K562 (cell line): ENCODE results near the gene MAP2K7. TPM values are rescaled to one million over a fixed set of nuclear protein-coding genes. Genes with fewer than 3 reads are reported as not detected.

Source experiments
- CHD2 ChIP-seq: IDR thresholded peaks from 2 replicates; pipeline ENCODE4 v1.6.1; 2011; ENCODE audit warnings: low read depth, low read length
- FOXP1 ChIP-seq: sonication (generic); formaldehyde crosslinking; IDR thresholded peaks from 2 replicates; pipeline ENCODE4 v1.8.0; 2022; ENCODE audit warnings: mild to moderate bottlenecking, missing genetic modification reagents
- GTF2F1 ChIP-seq: IDR thresholded peaks from 2 replicates; pipeline ENCODE4 v1.6.1; 2011; ENCODE audit warnings: low read depth, low read length, improper control_type of control experiment
- GTF3C2 ChIP-seq: IDR thresholded peaks from 3 replicates; pipeline ENCODE4 v1.6.1; 2011; ENCODE audit warnings: borderline replicate concordance, mild to moderate bottlenecking, moderate library complexity; ENCODE audit not compliant: insufficient read length; ENCODE audit errors: extremely low read depth
- KHSRP ChIP-seq: fragments of 450-650 bp; IDR thresholded peaks from 2 replicates; pipeline ENCODE4 v1.6.1; 2017
- NCOA6 ChIP-seq: fragments of 450-650 bp; IDR thresholded peaks from 2 replicates; pipeline ENCODE4 v1.6.1; 2017; ENCODE audit warnings: mild to moderate bottlenecking
- NUFIP1 ChIP-seq: fragments of 450-650 bp; IDR thresholded peaks from 2 replicates; pipeline ENCODE4 v1.6.1; 2018; ENCODE audit not compliant: partially characterized antibody
- PHB2 ChIP-seq: fragments of 450-650 bp; IDR thresholded peaks from 2 replicates; pipeline ENCODE4 v1.6.1; 2017; ENCODE audit warnings: low read depth
- SAP30 ChIP-seq: fragments of 200-600 bp; sonication (generic); IDR thresholded peaks from 2 replicates; pipeline ENCODE4 v1.6.1; 2012; ENCODE audit warnings: borderline replicate concordance, low read depth, mild to moderate bottlenecking, moderate library complexity, low read length, control low read depth, inconsistent platforms; ENCODE audit not compliant: insufficient read depth, poor library complexity, severe bottlenecking
- SREBF1 ChIP-seq: fragments of 150-350 bp; IDR thresholded peaks from 2 replicates; pipeline ENCODE4 v1.6.1; 2014; ENCODE audit warnings: antibody characterized with exemption, low read depth, low read length, borderline replicate concordance
- TGIF2 ChIP-seq: sonication (generic); formaldehyde crosslinking; IDR thresholded peaks from 2 replicates; pipeline ENCODE4 v1.8.1; 2022; ENCODE audit warnings: mild to moderate bottlenecking, missing genetic modification reagents, moderate library complexity
- ZBTB34 ChIP-seq: fragments of 250-450 bp; sonication (Bioruptor Pico); IDR thresholded peaks from 2 replicates; pipeline ENCODE4 v1.8.0; 2021; ENCODE audit warnings: mild to moderate bottlenecking, moderate library complexity
- ZNF165 ChIP-seq: fragments of 250-450 bp; sonication (Bioruptor Pico); IDR thresholded peaks from 2 replicates; pipeline ENCODE4 v1.4.0; 2020; ENCODE audit warnings: borderline replicate concordance
- ZNF232 ChIP-seq: sonication (generic); formaldehyde crosslinking; IDR thresholded peaks from 2 replicates; pipeline ENCODE4 v1.8.0; 2022; ENCODE audit warnings: mild to moderate bottlenecking, missing genetic modification reagents
- ZNF407 ChIP-seq: fragments of 450-650 bp; IDR thresholded peaks from 2 replicates; pipeline ENCODE4 v1.6.1; 2016; ENCODE audit warnings: low read depth
- ZNF77 ChIP-seq: fragments of 250-450 bp; sonication (Bioruptor Pico); IDR thresholded peaks from 2 replicates; pipeline ENCODE4 v1.5.0; 2020
- ZNF780A ChIP-seq: fragments of 250-450 bp; sonication (Bioruptor Pico); IDR thresholded peaks from 2 replicates; pipeline ENCODE4 v1.5.0; 2021; ENCODE audit warnings: mild to moderate bottlenecking
- polyA plus RNA-seq, 8 experiments: library from polyadenylated mRNA; depleted of rRNA in 4 of 8; stranded (reverse) in 5 of 8; unstranded in 3 of 8; fragments of >200 nt; fragmentation: Nextera tagmentation in 2 of 8; fragmentation: Illumina TruSeq in 1 of 8; extraction: Ambion mirVana in 2 of 8; extraction: Trizol in 1 of 8; gene quantifications; 2 replicates each; pipeline versions ENCODE4 v1.2.1 to v1.2.3, GENCODE V29; 2011 to 2014; ENCODE audit warnings: inconsistent platforms in 1 of 8, missing spikeins in 1 of 8
- total RNA-seq, 7 experiments: library from RNA; depleted of rRNA in 6 of 7; stranded (reverse); fragments of >200 nt in 6 of 7; fragmentation: Illumina TruSeq in 2 of 7; extraction: Trizol in 2 of 7; gene quantifications; 2 replicates each; pipeline versions ENCODE4 v1.2.1 to v1.2.3, GENCODE V29; 2011 to 2021; ENCODE audit warnings: low replicate concordance in 1 of 7

The MAP2K7 gene
- total and polyA plus RNA-seq, 9 of the 15 experiments (the other 6 are each of a cell fraction or from before 2014, with no cell fraction given) = 0.51 to 45.8 (median 14.1) TPM

GRCh38 chr19:7925171-7925851, 21.6 kb downstream of the MAP2K7 start (continued):
- no peak for TF ChIP-seq ZNF780A
- TF ChIP-seq ZNF77 (CRISPR knock-in tag) = no peak
- TF ChIP-seq NUFIP1 = no peak
- TF ChIP-seq PHB2 = no peak
- TF ChIP-seq ZBTB34 = no peak
- no peak for TF ChIP-seq SREBF1
- TF ChIP-seq GTF3C2 = no peak
- TF ChIP-seq GTF2F1 = no peak
- peak; percentile 45 for TF ChIP-seq SAP30
- no peak for TF ChIP-seq CHD2
- TF ChIP-seq NCOA6 = no peak
- TF ChIP-seq ZNF407 = no peak
- 0 out of 2 replicates have a peak, but pooled peaks have one; percentile 51 for TF ChIP-seq ZNF232
- peak; percentile 89 for TF ChIP-seq FOXP1
- 0 out of 2 replicates have a peak, but pooled peaks have one; percentile 16 for TF ChIP-seq TGIF2 (CRISPR knock-in tag)
- TF ChIP-seq ZNF165 (CRISPR knock-in tag) = no peak
- TF ChIP-seq KHSRP = no peak
